NCI-H2196 (cell line): ENCODE measurements around the gene BSCL2.
"Not testable (repeated sequence)": the region's sequence is repeated elsewhere in the genome, so short reads cannot be mapped to it uniquely, and the experiment has no call there.

Source experiments
- DNase-seq: peaks from one replicate; lab custom pipeline; 2025; ENCODE audit not compliant: unreplicated experiment; lab: John Stamatoyannopoulos, UW

The BSCL2 gene

DNA sequence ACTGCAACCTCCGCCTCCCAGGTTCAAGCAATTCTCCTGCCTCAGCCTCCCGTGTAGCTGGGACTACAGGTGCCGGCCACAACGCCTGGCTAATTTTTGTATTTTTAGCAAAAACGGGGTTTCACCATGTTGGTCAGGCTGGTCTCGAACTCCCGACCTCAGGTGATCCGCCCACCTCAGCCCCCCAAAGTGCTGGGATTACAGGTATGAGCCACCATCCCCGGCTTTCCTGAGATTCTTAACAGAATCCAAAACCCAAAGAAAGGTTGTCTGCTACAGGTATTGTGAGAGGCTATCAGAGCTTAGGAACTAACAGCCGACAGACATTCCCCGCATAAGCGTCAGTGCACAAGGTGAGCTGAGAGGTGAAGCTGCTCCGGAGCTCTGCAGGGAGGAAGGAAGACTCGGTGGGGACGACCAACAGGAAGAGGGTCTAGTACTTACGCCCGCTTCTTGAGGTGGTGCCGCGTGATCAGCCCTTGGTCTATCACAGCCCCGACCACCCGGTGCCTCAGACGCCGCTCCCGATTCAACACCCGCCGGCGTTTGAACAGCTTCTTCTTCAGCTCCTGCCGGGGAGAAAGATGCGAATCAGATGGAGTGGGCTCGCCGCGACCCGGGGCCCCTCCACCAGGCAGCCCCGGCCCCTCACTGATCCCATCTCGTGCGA lies 42.7 kb downstream of the BSCL2 start:
- DNase-seq: peak; percentile 65

DNA sequence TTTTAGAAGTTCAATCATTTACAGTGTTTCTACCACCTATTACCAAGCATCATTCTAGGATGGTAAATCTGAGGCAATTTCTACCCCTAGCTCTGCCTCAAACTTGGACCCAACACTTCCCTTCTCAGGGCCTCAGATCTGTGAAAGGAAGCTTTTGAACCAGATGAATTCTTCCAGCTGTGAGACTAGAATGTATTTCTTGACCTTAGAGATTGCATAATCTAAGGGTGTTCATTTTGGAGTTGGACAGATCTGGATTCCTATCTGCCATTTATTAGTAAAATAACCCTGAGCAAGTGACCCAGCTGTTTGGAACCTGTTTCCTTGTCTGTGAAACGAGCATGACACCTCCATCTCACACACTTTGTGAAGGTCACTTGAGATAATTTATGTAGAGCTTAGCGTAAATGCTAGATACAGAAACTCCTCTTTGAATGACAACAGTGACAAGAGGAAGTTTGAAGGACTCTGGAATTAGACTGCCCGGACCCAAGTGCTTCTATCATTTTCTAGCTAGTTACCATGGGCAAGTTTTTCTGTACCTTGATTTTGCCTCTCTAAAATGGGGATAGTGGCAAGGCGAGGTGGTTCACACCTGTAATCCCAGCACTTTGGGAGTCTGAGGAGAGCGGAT lies 50.3 kb downstream of the BSCL2 start:
- DNase-seq: no peak

DNA sequence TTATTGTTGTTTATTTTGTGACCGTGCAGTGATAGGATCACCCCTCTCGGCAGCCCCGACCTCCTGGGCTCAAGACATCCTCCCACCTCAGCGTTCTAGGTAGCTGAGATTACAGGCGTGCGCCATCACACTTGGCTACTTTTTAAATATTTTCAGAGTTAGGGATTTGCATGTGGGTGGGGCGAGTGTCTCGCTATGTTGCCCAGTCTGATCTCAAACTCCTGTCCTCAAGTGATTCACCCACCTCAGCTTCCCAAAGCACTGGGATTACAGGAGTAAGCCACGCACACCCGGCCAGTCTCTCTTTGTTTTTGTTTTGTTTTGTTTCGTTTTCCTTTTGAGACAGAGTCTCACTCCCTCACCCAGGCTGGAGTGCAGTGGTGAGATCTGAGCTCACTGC lies 52.9 kb downstream of the BSCL2 start:
- DNase-seq: no peak

DNA sequence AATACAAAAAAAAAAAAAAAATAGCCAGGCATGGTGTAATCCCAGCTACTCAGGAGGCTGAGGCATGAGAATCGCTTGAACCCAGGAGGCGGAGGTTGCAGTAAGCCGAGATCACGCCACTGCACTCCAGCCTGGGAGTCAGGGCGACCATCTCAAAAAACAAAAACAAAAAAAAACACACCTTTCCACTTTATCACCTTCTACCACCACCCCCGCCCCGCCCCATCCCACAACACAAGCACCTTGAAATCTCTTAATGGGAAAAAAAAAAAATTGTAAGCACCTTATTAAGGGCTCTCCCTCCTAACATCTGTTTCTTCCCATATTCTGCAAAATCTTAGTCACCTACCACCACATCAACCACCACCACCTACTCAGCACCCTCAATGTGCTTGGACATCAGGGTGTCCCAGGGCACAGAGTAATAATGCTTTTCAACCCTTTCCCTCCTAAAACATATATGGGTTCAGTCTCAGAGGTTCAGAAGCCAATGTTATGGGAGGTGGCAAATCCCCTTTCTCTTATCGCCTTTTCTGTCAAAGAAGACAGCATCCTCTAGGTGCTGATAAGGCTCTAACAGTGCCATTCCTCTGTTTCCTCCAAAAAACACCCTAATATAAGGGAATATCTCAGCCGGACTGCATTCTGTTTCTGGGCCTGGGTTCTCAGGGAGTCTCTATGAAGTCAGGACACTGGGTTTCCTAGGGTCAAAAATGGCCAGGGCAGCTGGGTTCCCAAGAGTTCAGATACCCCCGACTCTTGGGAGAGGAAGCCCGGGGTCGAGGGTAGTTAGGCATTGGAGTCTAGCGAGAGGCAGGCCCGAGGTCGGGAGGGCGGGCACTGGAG lies 54.8 kb downstream of the BSCL2 start:
- no peak for DNase-seq

DNA sequence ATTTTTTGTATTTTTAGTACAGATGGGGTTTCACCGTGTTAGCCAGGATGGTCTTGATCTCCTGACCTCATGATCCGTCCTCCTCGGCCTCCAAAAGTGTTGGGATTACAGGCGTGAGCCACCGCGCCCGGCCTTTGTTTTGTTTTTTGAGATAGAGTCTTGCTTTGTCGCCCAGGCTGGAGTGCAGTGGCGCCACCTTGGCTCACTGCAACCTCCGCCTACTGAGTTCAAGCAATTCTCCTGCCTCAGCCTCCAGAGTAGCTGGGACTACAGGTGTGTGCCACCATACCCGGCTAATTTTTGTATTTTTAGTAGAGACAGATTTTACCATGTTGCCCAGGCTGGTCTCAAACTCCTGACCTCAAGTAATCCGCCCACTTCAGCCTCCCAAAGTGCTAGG lies 56.9 kb downstream of the BSCL2 start:
- DNase-seq: not testable (repeated sequence)

DNA sequence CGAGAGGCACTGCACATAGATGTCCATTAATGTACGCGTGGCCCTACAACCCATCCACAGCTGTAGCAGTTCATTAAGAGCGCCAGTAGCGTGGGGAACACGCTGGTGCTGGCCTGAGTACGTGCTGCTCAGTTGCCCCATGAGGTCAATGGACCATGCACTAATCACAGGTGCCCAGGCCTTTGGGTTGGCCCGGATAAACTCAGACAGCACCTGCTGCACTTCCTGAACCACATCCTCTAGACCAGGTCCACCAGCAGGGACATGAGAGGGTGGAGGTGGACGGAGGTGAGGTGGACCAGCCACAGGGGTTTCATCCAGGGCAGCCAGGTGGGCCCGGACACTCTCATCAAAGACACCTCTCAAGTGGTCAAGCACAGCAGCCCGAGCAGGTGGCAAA lies 57.7 kb downstream of the BSCL2 start:
- DNase-seq: no peak

DNA sequence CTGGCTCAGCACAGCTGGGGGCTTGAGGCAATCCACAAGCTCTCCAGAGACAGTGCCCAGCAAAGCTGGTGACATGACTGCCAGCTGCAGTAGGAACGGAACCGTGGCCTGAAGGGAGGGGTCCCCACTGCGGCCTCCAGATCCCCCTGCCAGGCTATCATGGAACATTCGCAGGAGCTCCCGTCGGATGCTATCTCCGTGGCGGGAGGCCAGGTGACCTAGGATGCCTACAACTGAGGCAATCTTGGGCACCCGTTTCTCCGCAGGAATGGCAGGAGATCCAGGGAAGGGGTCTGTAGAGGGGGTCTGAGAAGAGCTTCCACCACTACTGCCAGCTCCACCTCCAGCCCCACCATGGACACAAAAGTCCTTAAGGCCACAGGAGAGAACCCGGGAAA lies 58.3 kb downstream of the BSCL2 start:
- DNase-seq: no peak

DNA sequence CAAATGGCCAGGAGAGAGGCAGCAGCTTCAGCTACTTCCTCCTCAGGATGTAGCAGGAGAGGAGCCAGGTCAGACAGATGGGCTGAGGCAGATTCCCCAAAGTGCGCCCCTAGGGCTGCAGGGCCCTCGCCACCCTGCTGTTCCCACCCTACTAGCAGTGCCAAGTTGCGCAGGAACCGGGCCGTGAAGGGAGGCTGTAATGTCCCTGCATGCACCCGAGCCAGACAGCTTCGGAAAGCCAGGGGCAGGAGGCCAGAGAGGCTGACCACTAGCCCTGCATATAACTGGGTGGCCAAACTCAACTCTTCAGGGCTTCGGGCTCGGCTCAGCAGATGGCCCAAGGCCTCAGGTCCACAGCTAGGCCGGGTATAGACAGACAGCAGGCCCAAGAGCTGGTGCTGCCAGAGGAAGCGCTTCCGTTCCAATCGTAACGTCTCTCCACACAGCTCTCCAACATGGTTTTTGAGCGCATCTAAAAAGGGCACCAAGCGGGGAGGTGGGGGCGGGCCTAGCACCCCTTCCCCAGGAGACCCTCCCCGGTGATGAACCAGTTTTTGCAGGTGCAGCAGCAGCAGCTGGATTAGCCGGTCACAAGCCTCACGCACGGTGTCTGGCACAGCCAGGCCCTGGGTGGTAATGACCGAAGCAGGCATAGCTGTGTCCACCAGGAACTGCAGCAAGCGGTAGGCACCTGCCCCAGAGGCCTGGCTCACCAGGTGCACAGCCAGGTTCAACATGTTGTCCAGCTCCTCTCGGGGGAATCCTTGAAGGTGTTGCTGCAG lies 58.8 kb downstream of the BSCL2 start:
- DNase-seq: no peak

DNA sequence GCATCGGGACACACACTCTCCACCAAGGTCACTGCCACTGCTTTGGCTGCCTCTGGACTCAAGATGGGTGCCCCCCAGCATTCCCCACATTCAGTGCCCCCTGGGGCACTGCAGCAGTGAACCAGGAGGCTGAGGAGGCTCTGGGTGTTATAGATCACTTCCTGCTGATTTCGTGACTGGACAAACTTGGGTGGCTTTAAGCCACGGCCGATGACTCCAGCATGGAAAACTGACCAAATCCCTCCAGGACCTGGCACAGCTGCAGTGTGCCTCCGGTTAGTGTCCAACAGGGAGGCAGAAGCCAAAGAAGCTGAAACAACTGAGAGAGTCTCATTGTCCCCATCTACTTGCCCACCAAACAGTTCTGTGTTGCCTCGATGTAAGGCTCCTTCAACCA lies 59.6 kb downstream of the BSCL2 start:
- DNase-seq: no peak

DNA sequence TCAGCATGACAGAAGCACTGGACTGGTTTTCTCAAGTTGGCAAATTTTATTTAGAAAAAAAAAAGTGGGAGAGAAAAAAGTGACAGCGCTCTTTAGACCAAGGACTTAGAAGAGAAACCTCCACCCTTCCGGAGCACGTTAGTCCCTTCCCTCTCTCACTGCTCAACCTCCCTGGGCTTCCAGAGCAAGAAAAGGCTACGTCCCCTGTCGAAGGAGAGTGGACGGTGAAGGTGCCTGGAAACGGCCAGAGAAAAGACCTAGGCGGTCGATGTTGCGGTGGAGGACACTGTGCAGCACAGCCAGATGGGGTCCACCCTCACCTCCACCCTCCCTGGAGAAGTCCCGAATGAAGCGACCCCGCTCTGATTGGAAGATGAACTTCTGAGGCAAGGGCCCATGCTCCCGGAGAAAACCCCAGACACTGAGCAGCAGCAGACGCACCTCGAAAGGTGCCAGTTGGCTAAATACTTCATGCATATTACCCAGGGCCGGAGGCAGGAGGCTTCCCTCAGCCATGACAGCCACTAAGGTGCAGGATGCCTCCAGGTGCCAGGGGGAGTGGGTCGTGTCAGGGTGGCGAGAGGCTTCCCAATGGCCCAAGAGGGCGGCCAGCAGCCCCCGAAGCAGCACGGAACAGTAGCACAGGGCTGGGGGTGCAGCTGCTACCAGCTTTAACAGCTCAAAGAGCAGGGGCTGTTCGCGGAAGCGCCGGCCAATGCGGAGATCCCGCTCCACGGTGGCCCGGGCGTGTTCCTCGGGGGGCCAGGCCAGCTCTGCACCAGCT lies 60.2 kb downstream of the BSCL2 start:
- DNase-seq: no peak

DNA sequence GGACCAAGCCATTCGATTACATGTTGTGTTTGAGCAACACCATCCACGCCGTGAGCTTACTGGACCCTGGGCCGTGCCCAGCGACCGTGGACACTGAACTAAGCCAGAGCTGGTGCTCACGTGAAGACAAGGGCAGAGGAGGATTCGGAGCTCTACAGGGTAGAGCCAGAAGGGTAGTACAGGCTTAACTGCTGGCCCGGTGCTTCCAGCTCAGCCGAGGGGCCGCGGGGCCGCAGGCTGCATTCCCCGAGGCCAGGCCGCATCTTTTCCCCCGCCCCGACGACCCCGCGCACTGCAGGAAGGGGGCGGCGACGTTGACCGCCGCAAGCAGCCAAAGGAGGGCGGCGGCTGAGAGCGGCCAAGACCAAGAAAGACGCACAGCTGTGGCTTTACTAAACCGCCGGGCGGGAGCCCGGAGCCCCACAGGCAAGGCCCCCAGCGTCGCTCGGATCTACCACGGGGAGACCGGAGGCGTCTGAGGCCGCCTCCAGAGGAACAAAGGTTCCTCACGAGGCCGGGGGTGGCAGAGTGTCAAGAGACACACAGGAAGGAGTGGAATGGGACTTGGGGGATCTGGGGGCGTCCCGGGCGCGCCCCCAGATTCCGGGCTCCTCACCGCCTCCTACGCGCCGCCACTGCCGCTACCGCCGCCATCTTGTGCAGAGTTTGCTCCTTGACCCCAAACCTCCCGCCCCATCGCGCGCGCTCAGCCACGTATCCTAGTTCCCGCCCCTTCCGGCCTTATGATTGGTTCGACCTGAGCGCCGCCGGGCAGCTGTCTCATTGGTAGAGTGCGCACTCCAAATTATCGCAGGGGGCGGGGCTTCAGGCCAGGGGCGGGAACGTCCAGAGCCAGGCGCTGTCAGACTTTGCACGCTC lies 61.0 kb downstream of the BSCL2 start, which contains the start of gene GANAB:
TSS of gene GANAB (minus strand) at position 668 of the 879 bp plus-strand sequence. CDS start at position 654, 14 bp downstream.
- DNase-seq: peak; percentile 98

DNA sequence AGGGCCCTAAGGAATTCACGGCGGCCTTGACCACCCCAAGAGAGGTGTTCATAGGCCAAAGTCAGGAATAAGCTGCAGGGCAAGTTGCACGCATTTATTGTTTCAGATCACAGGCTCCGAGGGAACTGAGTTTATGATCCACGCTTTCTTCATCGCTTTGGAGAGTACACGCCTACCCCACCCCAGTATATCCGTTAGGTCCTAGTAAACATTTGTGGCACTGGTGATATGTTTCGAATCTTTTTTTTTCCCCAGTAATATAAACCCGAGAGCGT lies 61.6 kb downstream of the BSCL2 start:
- DNase-seq: no peak

DNA sequence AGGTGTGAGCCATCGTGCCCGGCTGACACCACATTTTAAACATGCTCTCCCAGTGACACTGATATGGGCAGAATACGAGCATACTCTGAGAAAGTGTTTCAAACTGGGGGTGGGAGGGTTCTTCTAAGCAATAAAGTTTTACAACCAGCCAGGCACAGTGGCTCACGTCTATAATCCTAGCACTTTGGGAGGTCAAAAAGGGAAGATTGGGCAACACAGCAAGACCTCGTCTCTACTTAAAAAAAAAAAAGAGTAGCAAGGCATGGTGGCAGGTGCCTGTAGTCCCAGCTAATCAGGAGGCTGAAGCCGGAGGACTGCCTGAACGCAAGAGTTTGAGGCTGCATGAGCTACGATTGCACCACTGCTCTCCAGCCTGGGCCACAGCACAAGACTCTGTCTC lies 63.0 kb downstream of the BSCL2 start:
- no peak for DNase-seq
